CD4-positive, alpha-beta memory T cell (primary cell): Measurements from ENCODE around the gene HYAL2. TPM values are rescaled to one million over a fixed set of nuclear protein-coding genes. Genes with fewer than 3 reads are reported as not detected.

ENCODE experiments used
- CTCF ChIA-PET: fragments of 350-600 bp; sonication (Branson Sonifier 250); formaldehyde crosslinking; loops from one replicate; lab custom pipeline; 2021; ENCODE audit warnings: inconsistent platforms; ENCODE audit not compliant: partially characterized antibody; lab: Charles Lee
- POLR2A ChIA-PET: fragments of 350-600 bp; sonication (Branson Sonifier 250); formaldehyde crosslinking; loops from one replicate; lab custom pipeline; 2021; ENCODE audit not compliant: partially characterized antibody; lab: Charles Lee
- DNase-seq, 5 donors: peaks; one replicate each; pipeline versions ENCODE4 v3.0.0 to v3.0.0-alpha.2; 2020 to 2022; ENCODE audit warnings: mixed read lengths in 1 of 5
- H3K27ac ChIP-seq: one replicate; pipeline ENCODE4 v1.7.0; 2013; ENCODE audit warnings: low read depth, low read length
- H3K27me3 ChIP-seq: 2 replicates; pipeline ENCODE4 v1.7.0; 2013; ENCODE audit warnings: mild to moderate bottlenecking, low read length, moderate library complexity; ENCODE audit not compliant: insufficient read depth
- H3K36me3 ChIP-seq: 2 replicates; pipeline ENCODE4 v1.7.0; 2013; ENCODE audit warnings: mild to moderate bottlenecking, low read length, moderate library complexity; ENCODE audit not compliant: insufficient read depth
- H3K4me1 ChIP-seq: 2 replicates; pipeline ENCODE4 v1.7.0; 2013; ENCODE audit warnings: mild to moderate bottlenecking, low read length, moderate library complexity; ENCODE audit not compliant: insufficient read depth
- H3K4me3 ChIP-seq, 2 donors: one replicate each; pipeline ENCODE4 v1.7.0; 2013; ENCODE audit warnings: low read length in 2 of 2, mild to moderate bottlenecking in 1 of 2
- H3K9me3 ChIP-seq, 2 donors: one replicate each; pipeline ENCODE4 v1.7.0; 2013; ENCODE audit warnings: low read length in 2 of 2, control low read depth in 1 of 2; ENCODE audit not compliant: control insufficient read depth in 1 of 2
- H3K27ac Mint-ChIP-seq, 7 donors: one replicate each; pipeline ENCODE4 v1.8.0; 2020 to 2021; ENCODE audit warnings: mixed read lengths in 7 of 7, mild to moderate bottlenecking in 6 of 7, inconsistent platforms in 3 of 7, moderate library complexity in 3 of 7
- H3K27me3 Mint-ChIP-seq, 2 donors: one replicate each; pipeline ENCODE4 v1.8.0; 2020 to 2021; ENCODE audit warnings: mixed read lengths in 2 of 2
- H3K36me3 Mint-ChIP-seq, 2 donors: one replicate each; pipeline ENCODE4 v1.8.0; 2020 to 2021; ENCODE audit warnings: mixed read lengths in 2 of 2, inconsistent platforms in 1 of 2, mild to moderate bottlenecking in 1 of 2
- H3K4me1 Mint-ChIP-seq, 4 donors: one replicate each; pipeline ENCODE4 v1.8.0; 2020 to 2021; ENCODE audit warnings: mixed read lengths in 4 of 4, mild to moderate bottlenecking in 1 of 4
- H3K4me3 Mint-ChIP-seq, 8 donors: one replicate each; pipeline ENCODE4 v1.8.0; 2020 to 2021; ENCODE audit warnings: mixed read lengths in 8 of 8, mild to moderate bottlenecking in 7 of 8, moderate library complexity in 6 of 8, inconsistent platforms in 3 of 8
- H3K9me3 Mint-ChIP-seq, 8 donors: one replicate each; pipeline ENCODE4 v1.8.0; 2020 to 2021; ENCODE audit warnings: mixed read lengths in 8 of 8, mild to moderate bottlenecking in 5 of 8, inconsistent platforms in 3 of 8, moderate library complexity in 1 of 8
- intact Hi-C: fragments of 100-400 bp; cut with micrococcal nuclease; formaldehyde crosslinking; loops from one replicate; pipeline ENCODE4 v1.15.1; 2023
- polyA plus RNA-seq, 2 donors: library from polyadenylated mRNA; unstranded; fragments of 300-500 nt; fragmentation: Illumina TruSeq; gene quantifications; one replicate each; pipeline ENCODE4 v1.2.3, GENCODE V29; 2021
- total RNA-seq, 2 experiments: library from RNA; stranded (reverse); gene quantifications; one replicate each; pipeline ENCODE4 v1.2.3, GENCODE V29; 2021

The HYAL2 gene
- total and polyA plus RNA-seq, 4 experiments from 2014 or later = 3.7 to 12.3 (median 7.2) TPM

- CTCF ChIA-PET = interaction anchor here (0.7 to 4.5 kb wide), 11 partner anchors 10 to 1039 kb away, joined by 3 to 84 read pairs (median 4); partner anchors contain the start of genes RASSF1 and TUSC2
- Mint-ChIP-seq H3K4me1 (peaks cover 28 to 78% (median 53%) of the 10 kb centered on the region in 4 donors), H3K9me3 (no peaks in the 10 kb centered on the region), H3K27ac (peak within 1 kb of the TSS; percentile 96 to 99 (median 99)), H3K36me3 (peaks cover 6 to 62% of the 10 kb centered on the region in 2 donors), H3K4me3 (peak within 1 kb of the TSS; percentile 91 to 99 (median 96)), H3K27me3 (no peaks in the 10 kb centered on the region)
- peak; percentile 99 to 100 (median 99) for DNase-seq
- POLR2A ChIA-PET = interaction anchor here (0.7 to 23.7 kb wide), 20 partner anchors 11 to 1257 kb away, joined by 3 to 595 read pairs (median 4); partner anchors contain the start of genes C3orf18, DCAF1, HEMK1 and HYAL3
- Histone ChIP-seq H3K36me3 (peaks cover 35% of the 10 kb centered on the region), H3K4me3 (peak within 1 kb of the TSS; percentile 66 to 98), H3K4me1 (peaks cover 58% of the 10 kb centered on the region), H3K27me3 (no peaks in the 10 kb centered on the region), H3K27ac (peak within 1 kb of the TSS; percentile 94), H3K9me3 (no peaks in the 10 kb centered on the region)
- intact Hi-C loops = loop anchor here (1.0 to 5.0 kb wide), 6 partner anchors 9 to 262 kb away; partner anchors contain the start of genes CISH, HYAL3, IFRD2 and NAA80
These were observed 28.2 kb upstream of the HYAL2 start, which contains the start of the genes CYB561D2 and NPRL2 for GRCh38 chr3:50350527-50351322. Gene CYB561D2, plus strand, starts transcription at chr3:50350862. Its CDS starts 572 bp downstream, at chr3:50351434. Gene NPRL2, minus strand, starts transcription at chr3:50350775. Its CDS starts 123 bp downstream, at chr3:50350652.

DNA sequence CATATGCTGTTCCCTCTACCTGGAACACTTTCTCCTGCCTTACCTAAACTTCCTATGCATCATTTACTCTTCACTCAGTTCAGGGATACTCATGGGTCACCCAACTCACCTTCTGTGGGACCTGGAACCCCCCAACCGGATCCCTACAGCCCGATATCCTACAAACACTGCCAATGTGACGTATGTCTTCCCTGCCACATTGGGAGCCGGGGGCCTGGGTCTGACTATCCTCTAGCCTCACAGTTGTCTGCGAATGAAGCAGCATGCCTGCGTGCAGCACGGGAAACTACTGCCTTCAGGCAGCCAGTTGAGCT, 27.6 kb upstream of the HYAL2 start:
- intact Hi-C loops = loop anchor here (1.0 to 5.0 kb wide), 5 partner anchors 13 to 262 kb away; partner anchors contain the start of genes CISH, HYAL3, IFRD2 and NAA80
- Histone ChIP-seq H3K36me3 (peaks cover 29% of the 10 kb centered on the region), H3K4me1 (peaks cover 60% of the 10 kb centered on the region), H3K9me3 (no peaks in the 10 kb centered on the region), H3K4me3 (peak overlapping the region; percentile 66 to 98), H3K27me3 (no peaks in the 10 kb centered on the region), H3K27ac (peak overlapping the region; percentile 94)
- peak overlapping the region; percentile 96 to 99 (median 99) for H3K27ac Mint-ChIP-seq
- H3K4me3 Mint-ChIP-seq = peak overlapping the region; percentile 91 to 99 (median 96)
- POLR2A ChIA-PET = interaction anchor here (0.7 to 23.7 kb wide), 20 partner anchors 11 to 1257 kb away, joined by 3 to 595 read pairs (median 4); partner anchors contain the start of genes C3orf18, DCAF1, HEMK1 and HYAL3
- H3K9me3 Mint-ChIP-seq = no peaks in the 10 kb centered on the region
- no peak for DNase-seq
- CTCF ChIA-PET = interaction anchor here (0.8 to 4.5 kb wide), 10 partner anchors 12 to 1039 kb away, joined by 3 to 84 read pairs (median 4); partner anchors contain the start of genes RASSF1 and TUSC2
- peaks cover 6 to 57% of the 10 kb centered on the region in 2 donors for H3K36me3 Mint-ChIP-seq
- no peaks in the 10 kb centered on the region for H3K27me3 Mint-ChIP-seq
- peaks cover 28 to 78% (median 52%) of the 10 kb centered on the region in 4 donors for H3K4me1 Mint-ChIP-seq

DNA sequence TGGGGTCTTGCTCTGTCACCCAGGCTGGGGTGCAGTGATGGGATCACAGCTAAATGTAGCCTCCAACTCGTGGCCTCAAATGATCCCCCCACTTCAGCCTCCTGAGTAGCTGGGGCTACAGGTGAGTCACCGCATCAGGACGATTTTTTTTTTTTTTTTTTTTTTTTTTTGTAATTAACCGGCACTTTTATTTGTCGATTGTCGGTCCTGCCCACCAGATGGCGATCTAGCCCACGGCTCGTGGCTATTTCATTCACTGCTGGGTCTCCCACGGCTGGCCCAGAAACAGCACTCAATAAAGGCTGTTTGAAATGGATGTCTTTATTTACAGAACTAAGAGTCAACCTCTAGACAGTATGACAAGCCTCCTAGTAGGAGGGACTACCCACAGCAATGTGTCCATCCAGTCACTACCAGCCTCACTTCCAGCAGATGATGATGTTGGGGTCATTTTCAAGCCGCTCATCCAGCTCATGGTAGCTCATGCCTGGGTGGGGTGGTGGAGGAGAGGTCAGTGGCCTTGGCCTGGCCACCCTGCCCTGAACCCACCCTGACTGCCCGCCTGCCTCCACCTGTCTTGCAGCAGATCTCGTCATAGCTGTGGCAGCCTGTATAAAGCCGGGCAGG, 24.8 kb upstream of the HYAL2 start:
- Histone ChIP-seq H3K4me1 (peaks cover 65% of the 10 kb centered on the region), H3K9me3 (no peaks in the 10 kb centered on the region), H3K27me3 (no peaks in the 10 kb centered on the region), H3K36me3 (peaks cover 15% of the 10 kb centered on the region), H3K4me3 (no peak overlapping the region), H3K27ac (peak overlapping the region; percentile 39)
- ChIA-PET POLR2A (interaction anchor here (0.6 to 23.7 kb wide), 10 partner anchors 12 to 271 kb away, joined by 3 to 595 read pairs (median 4); partner anchors contain the start of genes C3orf18, HEMK1, RASSF1 and TMEM115), CTCF (interaction anchor here (0.6 to 4.5 kb wide), 17 partner anchors 9 to 1897 kb away, joined by 3 to 84 read pairs (median 3); partner anchors contain the start of genes CISH, HEMK1, HYAL3 and NAA80)
- DNase-seq = peak; percentile 78 to 81 (median 79)
- H3K27me3 Mint-ChIP-seq = no peaks in the 10 kb centered on the region
- peak overlapping the region in 4 of 8 donors; percentile 32 to 77 (median 40) for H3K4me3 Mint-ChIP-seq
- intact Hi-C loops = loop anchor here (1.0 kb wide), 2 partner anchors 89 to 195 kb away; no protein-coding TSS in a partner anchor
- H3K9me3 Mint-ChIP-seq = no peaks in the 10 kb centered on the region
- peaks cover 0 to 36% of the 10 kb centered on the region in 2 donors for H3K36me3 Mint-ChIP-seq
- H3K4me1 Mint-ChIP-seq = peaks cover 23 to 87% (median 54%) of the 10 kb centered on the region in 4 donors
- H3K27ac Mint-ChIP-seq = peak overlapping the region; percentile 64 to 96 (median 82)

- no peaks in the 10 kb centered on the region for H3K27me3 Mint-ChIP-seq
- H3K27ac Mint-ChIP-seq = peak within 1 kb of the TSS in 6 of 7 donors; percentile 29 to 96 (median 76)
- intact Hi-C loops = no loop called here
- H3K36me3 Mint-ChIP-seq = peaks cover 0 to 27% of the 10 kb centered on the region in 2 donors
- Histone ChIP-seq H3K9me3 (no peaks in the 10 kb centered on the region), H3K36me3 (peaks cover 15% of the 10 kb centered on the region), H3K4me3 (peak within 1 kb of the TSS in 1 of 2 donors; percentile 27), H3K27ac (peak within 1 kb of the TSS; percentile 24), H3K4me1 (peaks cover 63% of the 10 kb centered on the region), H3K27me3 (no peaks in the 10 kb centered on the region)
- POLR2A ChIA-PET = interaction anchor here (0.7 to 23.7 kb wide), 5 partner anchors 6 to 47 kb away, joined by 3 to 595 read pairs (median 153); partner anchors contain the start of genes CYB561D2, HYAL3, NAA80 and NPRL2
- peak; percentile 72 to 76 (median 75) for DNase-seq
- no peaks in the 10 kb centered on the region for H3K9me3 Mint-ChIP-seq
- CTCF ChIA-PET = interaction anchor here (0.7 to 4.1 kb wide), 7 partner anchors 9 to 197 kb away, joined by 3 to 46 read pairs (median 5); partner anchors contain the start of gene TMEM115
- H3K4me3 Mint-ChIP-seq = peak within 1 kb of the TSS; percentile 43 to 81 (median 68)
- peaks cover 23 to 81% (median 50%) of the 10 kb centered on the region in 4 donors for H3K4me1 Mint-ChIP-seq
These were observed 23.2 kb upstream of the HYAL2 start, which contains the start of gene ZMYND10 for GRCh38 chr3:50345586-50346234. Gene ZMYND10, minus strand, starts transcription at chr3:50345732. Its CDS starts 153 bp downstream, at chr3:50345579.

DNA sequence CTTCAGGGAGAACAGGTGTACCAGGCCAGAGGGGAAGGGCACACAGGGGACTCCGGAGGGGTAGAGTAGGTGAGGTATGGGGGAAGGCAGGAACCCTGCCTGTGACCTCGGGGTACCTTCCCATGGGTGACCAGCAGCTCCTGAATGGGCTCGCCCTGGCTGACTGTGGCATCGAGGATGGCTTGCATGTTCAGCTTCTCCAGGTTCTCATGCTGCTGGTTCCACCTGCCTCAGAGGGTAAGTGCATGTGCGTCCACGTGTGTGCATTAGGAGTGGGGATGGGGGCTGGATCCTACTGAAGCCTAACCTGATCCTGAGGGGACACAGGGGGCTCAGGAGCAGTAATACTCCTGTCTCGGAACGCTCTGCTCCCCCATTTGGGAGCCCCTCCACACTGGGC, 22.5 kb upstream of the HYAL2 start:
- H3K27ac ChIP-seq = no peak overlapping the region
- peaks cover 21 to 77% (median 46%) of the 10 kb centered on the region in 4 donors for H3K4me1 Mint-ChIP-seq
- no peaks in the 10 kb centered on the region for H3K27me3 ChIP-seq
- H3K36me3 ChIP-seq = peaks cover 15% of the 10 kb centered on the region
- no peaks in the 10 kb centered on the region for H3K27me3 Mint-ChIP-seq
- peaks cover 65% of the 10 kb centered on the region for H3K4me1 ChIP-seq
- intact Hi-C loops = no loop called here
- peaks cover 0 to 20% of the 10 kb centered on the region in 2 donors for H3K36me3 Mint-ChIP-seq
- POLR2A ChIA-PET = interaction anchor here (1.3 to 23.7 kb wide), 3 partner anchors 7 to 46 kb away, joined by 4 to 595 read pairs (median 595); partner anchors contain the start of genes CYB561D2, HYAL3, NAA80 and NPRL2
- no peaks in the 10 kb centered on the region for H3K9me3 Mint-ChIP-seq
- peak overlapping the region in 1 of 8 donors; percentile 70 for H3K4me3 Mint-ChIP-seq
- peak overlapping the region in 1 of 2 donors; percentile 27 for H3K4me3 ChIP-seq
- CTCF ChIA-PET = interaction anchor here (1.0 to 4.1 kb wide), 5 partner anchors 8 to 201 kb away, joined by 3 to 46 read pairs (median 5); no protein-coding TSS in a partner anchor
- DNase-seq = no peak
- H3K27ac Mint-ChIP-seq = peak overlapping the region in 1 of 7 donors; percentile 63
- H3K9me3 ChIP-seq = no peaks in the 10 kb centered on the region
